RWPE2 (cell line): ENCODE results near the gene ARID4A.
A peak's percentile ranks its signal among the peaks of the same experiment; 100 is the strongest.

Experiments used
- ATAC-seq: fragments of 200-7000 bp; cut with Tn5 transposase; 3 replicates; pipeline ENCODE4 v1.9.1; 2021; ENCODE audit warnings: low read depth
- DNase-seq: peaks from one replicate; pipeline ENCODE4 v3.0.0-alpha.2; 2020; ENCODE audit warnings: low spot score
- H3K27ac ChIP-seq: fragments of 450-650 bp; 2 replicates; pipeline ENCODE4 v1.5.1; 2017; ENCODE audit warnings: mild to moderate bottlenecking; ENCODE audit not compliant: poor library complexity, severe bottlenecking
- H3K27me3 ChIP-seq: fragments of 250-450 bp; sonication (Bioruptor Pico); 2 replicates; pipeline ENCODE4 v1.5.1; 2021; ENCODE audit warnings: mild to moderate bottlenecking, moderate library complexity; ENCODE audit not compliant: insufficient read depth, poor library complexity, severe bottlenecking
- H3K36me3 ChIP-seq: fragments of 250-450 bp; sonication (Bioruptor Pico); 2 replicates; pipeline ENCODE4 v1.5.1; 2020; ENCODE audit warnings: low read depth, mild to moderate bottlenecking, moderate library complexity
- H3K4me1 ChIP-seq: fragments of 250-450 bp; sonication (Bioruptor Pico); 2 replicates; pipeline ENCODE4 v1.5.1; 2021; ENCODE audit warnings: mild to moderate bottlenecking, moderate library complexity; ENCODE audit not compliant: insufficient read depth, poor library complexity, severe bottlenecking
- H3K4me3 ChIP-seq: fragments of 250-450 bp; sonication (Bioruptor Pico); 2 replicates; pipeline ENCODE4 v1.5.1; 2021; ENCODE audit warnings: mild to moderate bottlenecking, moderate library complexity; ENCODE audit not compliant: severe bottlenecking
- H3K9me3 ChIP-seq: fragments of 250-450 bp; sonication (Bioruptor Pico); 2 replicates; pipeline ENCODE4 v1.5.1; 2021; ENCODE audit warnings: mild to moderate bottlenecking, moderate library complexity; ENCODE audit not compliant: severe bottlenecking
- CTCF ChIP-seq: fragments of 450-650 bp; IDR thresholded peaks from one replicate; pipeline ENCODE4 v1.5.1; 2017; ENCODE audit warnings: mild to moderate bottlenecking, moderate library complexity; ENCODE audit not compliant: poor library complexity, severe bottlenecking

The ARID4A gene

DNA sequence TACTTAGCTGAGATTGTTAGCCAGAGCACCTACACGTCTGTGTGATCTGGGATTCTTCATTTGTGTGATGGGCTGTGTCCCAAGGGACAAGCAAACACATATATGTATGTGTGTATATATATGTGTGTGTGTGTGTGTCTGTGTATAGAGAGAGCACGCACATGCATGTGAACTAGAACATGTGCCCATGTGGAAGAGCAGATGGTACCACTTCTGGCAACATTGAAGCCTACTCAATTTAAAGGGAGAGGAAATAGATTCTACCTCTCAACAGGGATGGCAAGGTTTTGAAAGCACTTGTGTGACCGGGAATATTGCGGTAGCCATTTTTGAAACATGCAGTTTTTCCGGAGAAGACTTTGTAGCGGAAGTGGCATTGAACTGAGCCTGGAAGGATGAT lies 98.8 kb downstream of the ARID4A start:
- ATAC-seq, result no peak
- Histone ChIP-seq H3K9me3 (no peaks in the 10 kb centered on the region), H3K4me1 (no peaks in the 10 kb centered on the region), H3K36me3 (peaks cover 5% of the 10 kb centered on the region; the same call in 1 of the 2 replicates), H3K27me3 (no peaks in the 10 kb centered on the region), H3K4me3 (no peak overlapping the region), H3K27ac (no peak overlapping the region)
- DNase-seq, result no peak
- TF ChIP-seq CTCF, result no peak

DNA sequence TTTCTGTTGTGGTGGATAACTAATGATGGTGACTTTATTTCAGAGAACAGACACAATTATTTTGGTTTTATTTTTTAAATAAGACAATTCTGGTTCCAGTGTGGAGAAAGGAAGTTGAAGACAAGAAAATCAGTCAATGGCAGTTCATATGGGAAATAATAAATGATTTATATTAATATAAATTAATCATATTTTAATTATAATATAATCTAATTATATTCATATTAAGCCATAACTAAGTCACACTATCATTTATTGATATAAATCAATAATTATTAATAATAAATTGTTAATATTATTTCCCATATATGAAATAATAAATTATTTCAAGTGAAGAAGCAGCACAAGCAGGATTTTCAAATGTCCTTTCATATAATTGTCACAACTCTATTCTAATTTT lies 100.1 kb downstream of the ARID4A start:
- Histone ChIP-seq H3K27ac (no peak overlapping the region), H3K4me3 (no peak overlapping the region), H3K4me1 (no peaks in the 10 kb centered on the region), H3K27me3 (no peaks in the 10 kb centered on the region), H3K36me3 (peaks cover 12% of the 10 kb centered on the region; the same call in 1 of the 2 replicates), H3K9me3 (no peaks in the 10 kb centered on the region)
- DNase-seq (no peak), ATAC-seq (no peak)
- TF ChIP-seq CTCF, result no peak

- TF ChIP-seq CTCF, result no peak
- H3K27ac ChIP-seq, result no peak overlapping the region
- H3K9me3 ChIP-seq, result no peaks in the 10 kb centered on the region
- no peak overlapping the region for H3K4me3 ChIP-seq
- H3K4me1 ChIP-seq, result no peaks in the 10 kb centered on the region
- H3K27me3 ChIP-seq, result no peaks in the 10 kb centered on the region
- H3K36me3 ChIP-seq, result peaks cover 12% of the 10 kb centered on the region; the same call in 1 of the 2 replicates
- DNase-seq (no peak), ATAC-seq (no peak)
Observed at GRCh38 chr14:58398895-58399294, 100.5 kb downstream of the ARID4A start.

GRCh38 chr14:58401587-58401986 lies 103.2 kb downstream of the ARID4A start:
- ATAC-seq, result peak; percentile 60
- Histone ChIP-seq H3K36me3 (peaks cover 21% of the 10 kb centered on the region), H3K4me3 (no peak overlapping the region), H3K4me1 (no peaks in the 10 kb centered on the region), H3K27ac (no peak overlapping the region), H3K27me3 (no peaks in the 10 kb centered on the region), H3K9me3 (peaks cover 3% of the 10 kb centered on the region)
- peak; percentile 28 for TF ChIP-seq CTCF
- no peak for DNase-seq

- DNase-seq (no peak), ATAC-seq (no peak)
- TF ChIP-seq CTCF, result no peak
- H3K27ac ChIP-seq, result no peak overlapping the region
- H3K4me1 ChIP-seq, result no peaks in the 10 kb centered on the region
- H3K27me3 ChIP-seq, result no peaks in the 10 kb centered on the region
- H3K4me3 ChIP-seq, result no peak overlapping the region
- peaks cover 76% of the 10 kb centered on the region for H3K36me3 ChIP-seq
- H3K9me3 ChIP-seq, result peaks cover 3% of the 10 kb centered on the region
Observed at GRCh38 chr14:58408681-58409215, 110.4 kb downstream of the ARID4A start.
